IPS-18a (cell line): ENCODE measurements around the gene MAP1LC3A.

Experiments
- H3K27ac ChIP-seq: one replicate; pipeline ENCODE4 v1.5.1; 2013; ENCODE audit warnings: low read length
- H3K27me3 ChIP-seq: one replicate; pipeline ENCODE4 v1.6.1; 2013; ENCODE audit warnings: mild to moderate bottlenecking, low read length; ENCODE audit not compliant: control insufficient read depth, insufficient read depth
- H3K36me3 ChIP-seq: one replicate; pipeline ENCODE4 v1.6.1; 2013; ENCODE audit warnings: low read depth, low read length; ENCODE audit not compliant: control insufficient read depth
- H3K4me1 ChIP-seq: one replicate; pipeline ENCODE4 v1.6.1; 2013; ENCODE audit warnings: low read depth, low read length; ENCODE audit not compliant: control insufficient read depth
- H3K4me3 ChIP-seq: one replicate; pipeline ENCODE4 v1.5.1; 2013; ENCODE audit warnings: low read length
- H3K9ac ChIP-seq: one replicate; pipeline ENCODE4 v1.6.1; 2013; ENCODE audit warnings: mild to moderate bottlenecking, low read length, moderate library complexity
- H3K9me3 ChIP-seq: one replicate; pipeline ENCODE4 v1.6.1; 2013; ENCODE audit warnings: low read depth, low read length; ENCODE audit not compliant: control insufficient read depth

The MAP1LC3A gene

DNA sequence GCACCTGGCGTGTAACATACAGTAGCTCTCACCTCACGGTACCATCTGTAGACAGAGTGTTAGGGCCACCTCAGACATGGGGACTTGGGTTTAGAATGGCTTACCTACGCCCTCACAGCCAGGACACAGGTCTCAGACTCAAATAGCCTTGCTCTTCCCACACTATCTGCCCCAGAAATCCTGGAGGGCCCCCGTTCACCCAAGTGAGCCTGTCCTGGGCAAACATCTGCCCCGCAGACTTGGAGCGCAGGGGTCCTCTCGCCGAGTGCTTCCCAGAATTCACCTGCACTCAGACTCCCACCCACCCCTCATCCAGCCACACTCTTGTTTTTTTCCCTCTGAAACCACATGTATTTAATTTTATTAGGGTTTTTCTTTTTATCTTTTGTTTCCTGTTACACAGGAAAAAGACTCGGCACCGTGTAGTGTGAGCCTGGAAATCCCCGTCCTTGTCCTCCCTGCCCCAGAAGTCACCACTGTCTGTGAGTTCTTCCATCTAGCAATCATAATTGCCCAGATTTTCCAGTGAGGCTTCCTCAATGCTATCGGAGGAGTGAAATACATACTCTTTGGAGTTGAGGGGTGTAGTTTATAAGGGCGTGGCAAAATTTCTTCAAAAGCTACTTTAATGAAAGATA lies 17.1 kb upstream of the MAP1LC3A start:
- Histone ChIP-seq H3K27ac (no peak overlapping the region), H3K36me3 (peaks cover 18% of the 10 kb centered on the region), H3K9ac (no peak overlapping the region), H3K27me3 (peaks cover 8% of the 10 kb centered on the region), H3K4me3 (no peak overlapping the region), H3K4me1 (no peaks in the 10 kb centered on the region), H3K9me3 (no peaks in the 10 kb centered on the region)

DNA sequence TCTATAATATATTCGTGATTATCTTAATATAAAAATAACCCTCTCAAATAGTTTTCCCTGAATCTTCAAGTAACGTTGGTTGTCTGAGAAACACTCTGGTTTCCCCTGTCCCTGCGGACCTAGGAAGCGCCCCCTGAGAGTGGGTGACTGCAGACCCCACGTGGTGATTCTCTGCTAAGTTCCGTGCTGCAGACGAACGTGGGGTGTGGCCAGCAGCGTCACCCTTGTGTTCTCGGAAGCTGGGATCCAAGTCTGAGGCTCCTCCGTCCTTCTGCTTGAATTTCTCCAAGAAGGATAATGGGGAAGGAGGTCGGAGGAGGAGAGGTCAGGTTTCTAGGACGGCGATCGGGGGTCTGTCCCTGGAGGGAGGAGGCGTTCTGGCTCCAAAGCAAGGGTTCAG lies 16.6 kb upstream of the MAP1LC3A start:
- no peaks in the 10 kb centered on the region for H3K4me1 ChIP-seq
- no peaks in the 10 kb centered on the region for H3K9me3 ChIP-seq
- H3K4me3 ChIP-seq, result no peak overlapping the region
- H3K36me3 ChIP-seq, result peaks cover 18% of the 10 kb centered on the region
- H3K9ac ChIP-seq, result no peak overlapping the region
- H3K27me3 ChIP-seq, result peaks cover 8% of the 10 kb centered on the region
- no peak overlapping the region for H3K27ac ChIP-seq

DNA sequence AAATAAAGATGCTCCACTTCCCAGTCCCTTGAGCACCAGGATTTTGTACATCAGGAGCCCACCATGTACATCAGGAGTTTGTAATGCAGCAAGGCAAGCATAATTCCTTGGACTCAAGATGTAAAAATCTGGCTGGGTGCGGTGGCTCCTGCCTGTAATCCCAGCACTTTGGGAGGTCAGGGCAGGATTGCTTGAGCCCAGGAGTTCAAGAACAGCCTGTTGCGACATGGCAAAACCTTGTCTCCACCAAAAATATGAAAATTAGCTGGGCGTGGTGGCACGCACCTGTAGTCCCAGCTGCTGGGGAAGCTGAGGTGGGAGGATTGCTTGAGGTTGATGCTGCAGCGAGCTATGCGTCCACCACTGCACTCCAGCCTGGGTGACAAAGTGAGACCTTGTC lies 16.1 kb upstream of the MAP1LC3A start:
- Histone ChIP-seq H3K4me1 (no peaks in the 10 kb centered on the region), H3K9ac (no peak overlapping the region), H3K9me3 (no peaks in the 10 kb centered on the region), H3K27me3 (peaks cover 8% of the 10 kb centered on the region), H3K4me3 (no peak overlapping the region), H3K27ac (no peak overlapping the region), H3K36me3 (peaks cover 18% of the 10 kb centered on the region)

DNA sequence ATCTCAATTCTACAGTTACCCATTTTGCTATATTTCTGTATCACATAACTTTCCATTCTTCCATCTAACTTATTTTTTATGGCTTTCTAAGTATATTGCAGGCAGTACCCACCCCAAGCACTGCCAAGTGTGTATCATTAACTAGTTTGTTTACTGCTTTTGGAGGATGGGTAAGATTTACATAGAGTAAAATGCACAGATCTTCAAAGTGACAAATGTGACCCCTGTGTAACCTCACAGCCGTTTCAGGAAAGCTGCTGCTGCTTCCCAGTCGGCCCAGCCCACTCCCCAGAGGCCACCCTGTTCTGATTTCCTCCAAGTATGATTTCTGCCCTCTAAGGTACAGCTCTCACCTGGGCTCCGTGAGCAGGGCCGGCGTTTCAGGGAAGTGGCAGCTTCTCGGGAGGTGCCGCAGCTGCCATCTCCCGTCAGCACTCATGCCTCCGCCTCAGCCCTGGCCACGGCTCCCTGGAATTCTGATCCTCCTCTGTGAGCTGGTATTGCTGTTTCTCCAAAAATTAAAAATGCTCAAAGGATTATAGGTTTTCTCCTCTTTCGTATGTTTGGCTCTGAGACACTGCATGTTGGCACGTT lies 15.0 kb upstream of the MAP1LC3A start:
- Histone ChIP-seq H3K27ac (no peak overlapping the region), H3K27me3 (peaks cover 8% of the 10 kb centered on the region), H3K4me1 (no peaks in the 10 kb centered on the region), H3K36me3 (peaks cover 18% of the 10 kb centered on the region), H3K9me3 (no peaks in the 10 kb centered on the region), H3K4me3 (no peak overlapping the region), H3K9ac (no peak overlapping the region)

DNA sequence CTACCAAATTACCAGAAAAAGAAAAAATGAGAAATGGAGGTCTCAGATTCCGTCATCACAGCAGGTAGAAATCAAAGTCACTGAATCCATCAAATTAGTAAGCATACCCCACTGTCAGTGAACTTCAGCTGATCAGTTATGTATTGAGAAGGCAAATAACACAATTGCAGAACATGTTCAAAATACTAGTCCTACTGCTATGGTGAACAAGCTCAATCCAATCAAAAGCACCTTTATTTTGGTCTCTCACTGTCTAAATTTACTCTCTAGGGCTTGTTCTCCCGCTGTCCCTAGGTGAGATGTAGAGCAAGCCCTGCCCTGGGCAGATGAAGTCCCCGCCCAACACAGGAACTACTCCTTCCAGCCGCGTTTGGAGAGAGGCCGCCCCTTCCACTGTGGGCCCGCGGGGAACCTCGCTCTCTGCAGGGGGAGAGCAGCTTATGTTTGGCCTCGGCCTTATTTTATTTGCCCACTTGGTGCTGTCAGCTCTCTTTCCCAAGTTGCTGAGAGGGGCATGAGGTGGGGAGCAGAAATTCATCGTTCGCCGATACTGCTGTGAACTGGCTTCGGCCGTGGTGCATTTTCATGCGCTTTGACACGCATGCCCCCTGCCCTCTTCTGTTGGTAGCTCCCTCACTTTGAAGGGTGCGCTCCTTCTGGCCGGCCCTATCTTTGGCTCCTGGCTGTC lies 14.3 kb upstream of the MAP1LC3A start:
- peak overlapping the region; percentile 18 for H3K4me3 ChIP-seq
- H3K9me3 ChIP-seq, result no peaks in the 10 kb centered on the region
- peaks cover 2% of the 10 kb centered on the region for H3K4me1 ChIP-seq
- peaks cover 18% of the 10 kb centered on the region for H3K36me3 ChIP-seq
- peaks cover 8% of the 10 kb centered on the region for H3K27me3 ChIP-seq
- H3K27ac ChIP-seq, result no peak overlapping the region
- H3K9ac ChIP-seq, result no peak overlapping the region

DNA sequence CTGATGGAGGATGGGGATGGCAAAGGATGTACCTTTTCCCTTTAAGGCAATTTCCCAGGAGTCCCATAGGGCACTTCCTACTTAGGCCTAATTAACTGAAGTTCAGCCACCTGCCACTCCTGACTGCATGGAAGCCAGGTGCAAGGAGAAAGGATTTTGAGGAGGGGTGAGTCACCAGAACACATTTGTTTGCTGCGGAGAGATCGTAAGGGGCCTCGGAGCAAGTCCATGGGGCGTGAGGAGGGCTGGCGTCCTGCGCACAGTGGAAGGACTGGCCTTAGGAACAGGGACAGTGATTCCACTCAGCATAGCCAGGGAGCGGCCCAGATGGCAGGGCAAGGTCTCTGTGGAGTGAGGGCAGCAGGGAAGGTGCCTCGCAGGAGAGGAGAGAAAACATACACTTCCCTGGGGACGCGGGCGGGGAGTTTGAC lies 11.8 kb upstream of the MAP1LC3A start:
- Histone ChIP-seq H3K9ac (no peak overlapping the region), H3K27me3 (peaks cover 8% of the 10 kb centered on the region), H3K36me3 (no peaks in the 10 kb centered on the region), H3K4me1 (peaks cover 4% of the 10 kb centered on the region), H3K4me3 (no peak overlapping the region), H3K9me3 (no peaks in the 10 kb centered on the region), H3K27ac (no peak overlapping the region)

DNA sequence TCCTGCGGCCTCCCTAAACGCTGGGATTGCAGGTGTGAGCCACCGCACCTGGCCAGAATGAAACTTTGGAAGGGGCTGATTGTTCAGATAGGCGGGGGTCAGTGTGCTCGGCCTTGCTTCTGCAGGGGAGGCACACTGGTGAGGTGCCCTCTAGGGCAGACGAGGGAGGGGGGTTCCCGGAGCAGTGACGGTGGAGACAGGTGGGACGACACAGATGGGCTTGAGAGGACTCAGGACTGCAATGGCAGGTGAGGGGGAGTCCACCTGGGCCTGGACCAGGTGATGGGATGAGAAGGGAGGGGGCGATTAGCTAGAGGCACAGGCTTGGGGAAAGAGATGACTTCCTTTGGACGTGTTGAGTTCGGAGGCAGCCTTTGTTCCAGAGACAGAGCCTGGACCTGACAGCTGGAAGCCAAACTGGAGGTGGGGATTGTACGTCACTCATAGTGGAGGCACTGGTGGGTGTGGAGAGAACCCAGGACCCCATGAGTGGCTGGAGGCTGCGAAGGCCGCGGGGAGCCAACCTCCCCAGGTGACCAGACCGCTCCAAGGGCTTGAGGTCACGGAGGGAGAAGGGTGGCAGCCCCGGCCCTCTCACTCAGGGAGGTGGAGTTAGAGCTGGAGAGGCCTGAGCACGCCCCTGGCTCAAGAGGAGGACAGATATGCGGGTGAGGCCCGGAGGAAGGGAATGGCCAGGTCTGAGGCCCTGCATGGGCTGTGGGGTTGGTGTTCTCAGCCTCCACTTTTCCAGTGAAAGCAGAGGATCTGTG lies 10.5 kb upstream of the MAP1LC3A start:
- Histone ChIP-seq H3K27ac (no peak overlapping the region), H3K36me3 (no peaks in the 10 kb centered on the region), H3K27me3 (peaks cover 8% of the 10 kb centered on the region), H3K9me3 (no peaks in the 10 kb centered on the region), H3K9ac (no peak overlapping the region), H3K4me3 (no peak overlapping the region), H3K4me1 (peaks cover 4% of the 10 kb centered on the region)

DNA sequence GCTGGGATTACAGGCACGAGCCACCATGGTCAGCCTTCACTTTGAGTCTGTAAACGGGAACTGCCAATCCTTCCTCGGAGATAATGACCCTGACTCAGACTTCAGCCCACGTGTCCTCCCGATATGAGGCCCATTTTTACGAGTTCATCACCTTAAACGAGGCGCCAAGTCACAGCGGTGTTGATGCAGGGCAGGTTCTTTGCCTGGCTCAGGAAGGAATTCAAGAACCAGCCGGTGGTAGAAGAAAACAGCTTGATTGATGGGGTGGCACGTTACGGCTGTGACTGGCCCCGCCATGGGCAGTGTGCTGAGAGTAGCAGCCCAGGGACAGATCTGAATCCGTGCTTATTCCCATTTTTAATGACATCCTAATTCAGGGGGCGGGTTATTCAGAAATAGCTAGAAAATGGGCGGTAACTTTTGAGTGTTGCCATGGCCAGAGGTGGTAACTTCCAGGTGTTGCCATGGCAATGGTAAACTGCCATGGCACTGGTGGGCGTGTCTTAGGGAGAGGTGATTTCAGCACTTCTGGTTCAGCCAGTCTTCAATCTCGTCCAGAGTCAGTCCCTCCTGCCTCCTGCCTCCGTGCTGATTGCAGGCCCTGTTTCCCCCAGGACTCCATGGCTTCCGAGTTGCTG lies 9.1 kb upstream of the MAP1LC3A start:
- Histone ChIP-seq H3K36me3 (no peaks in the 10 kb centered on the region), H3K27me3 (peaks cover 8% of the 10 kb centered on the region), H3K4me3 (no peak overlapping the region), H3K27ac (no peak overlapping the region), H3K9me3 (no peaks in the 10 kb centered on the region), H3K4me1 (peaks cover 4% of the 10 kb centered on the region), H3K9ac (no peak overlapping the region)

DNA sequence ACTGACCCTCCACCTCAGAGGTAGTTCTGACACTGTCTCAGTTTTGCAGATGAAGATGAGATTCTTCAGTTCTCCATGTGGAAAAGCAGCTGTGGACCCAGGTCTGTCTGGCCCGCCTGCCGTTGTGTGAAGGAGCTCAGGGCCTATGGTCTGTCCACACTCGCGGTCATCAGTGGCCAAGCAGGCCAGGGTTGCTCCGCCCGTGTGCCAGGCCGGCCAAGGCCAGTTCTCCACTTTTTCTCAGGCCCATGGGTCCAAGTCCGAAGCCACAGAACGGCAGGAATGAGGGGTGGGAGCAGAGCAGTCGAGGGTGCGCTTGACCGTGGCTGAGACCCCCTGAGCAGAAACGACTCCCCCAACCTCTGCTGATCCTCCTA lies 8.6 kb upstream of the MAP1LC3A start:
- H3K27me3 ChIP-seq, result peaks cover 7% of the 10 kb centered on the region
- H3K9me3 ChIP-seq, result no peaks in the 10 kb centered on the region
- H3K9ac ChIP-seq, result no peak overlapping the region
- H3K4me3 ChIP-seq, result no peak overlapping the region
- H3K36me3 ChIP-seq, result no peaks in the 10 kb centered on the region
- no peak overlapping the region for H3K27ac ChIP-seq
- H3K4me1 ChIP-seq, result peaks cover 4% of the 10 kb centered on the region

DNA sequence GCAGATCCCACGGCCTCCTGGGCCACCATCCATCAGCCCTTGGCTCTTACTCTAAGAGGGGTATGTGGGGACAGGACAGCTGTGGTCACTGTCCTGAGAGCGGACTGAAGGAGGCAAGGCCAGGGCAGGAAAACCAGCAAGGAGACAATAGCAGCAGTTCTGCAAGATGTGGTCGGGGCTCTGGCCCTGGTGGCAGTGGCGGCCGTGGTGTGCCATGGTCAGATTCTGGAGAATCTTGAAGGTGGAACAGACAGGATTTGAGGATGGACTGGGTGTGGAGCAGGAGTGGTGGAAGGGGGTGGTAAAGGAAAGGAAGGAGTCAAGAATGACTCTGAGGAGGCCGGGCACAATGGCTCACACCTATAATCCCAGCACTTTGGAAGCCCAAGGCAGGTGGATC lies 5.9 kb upstream of the MAP1LC3A start:
- H3K36me3 ChIP-seq, result no peaks in the 10 kb centered on the region
- peaks cover 4% of the 10 kb centered on the region for H3K4me1 ChIP-seq
- no peak overlapping the region for H3K4me3 ChIP-seq
- H3K9me3 ChIP-seq, result no peaks in the 10 kb centered on the region
- H3K27me3 ChIP-seq, result no peaks in the 10 kb centered on the region
- no peak overlapping the region for H3K9ac ChIP-seq
- H3K27ac ChIP-seq, result no peak overlapping the region

DNA sequence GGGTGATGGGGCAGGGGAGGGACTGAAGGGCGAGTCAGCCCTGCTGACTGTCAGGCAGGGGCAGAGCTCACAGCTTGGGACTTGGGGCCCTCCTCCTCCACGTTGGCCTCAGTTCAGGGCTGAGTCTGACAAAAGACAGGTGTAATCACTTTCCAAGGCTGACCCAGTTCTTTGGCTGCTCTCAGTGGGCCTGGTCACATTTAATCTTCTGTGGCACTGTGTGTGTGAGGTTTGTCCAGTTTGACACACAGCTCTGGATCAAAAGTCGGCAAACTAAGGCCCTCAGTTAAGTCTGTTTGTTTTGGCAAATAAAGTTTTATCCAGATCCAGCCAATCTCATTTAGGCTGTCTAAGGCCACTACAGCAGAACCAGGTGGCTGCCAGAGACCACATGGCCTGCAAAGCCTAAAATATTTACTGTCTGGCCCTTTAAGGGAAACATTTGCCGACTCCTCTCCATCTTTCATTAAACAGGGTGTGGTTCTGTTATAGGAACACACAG lies 5.1 kb upstream of the MAP1LC3A start:
- Histone ChIP-seq H3K9ac (no peak overlapping the region), H3K36me3 (no peaks in the 10 kb centered on the region), H3K9me3 (no peaks in the 10 kb centered on the region), H3K27ac (no peak overlapping the region), H3K4me1 (peaks cover 4% of the 10 kb centered on the region), H3K27me3 (no peaks in the 10 kb centered on the region), H3K4me3 (no peak overlapping the region)
